ENCODE results near the gene FAM24B. TPM values are rescaled to one million over a fixed set of nuclear protein-coding genes. Genes with fewer than 3 reads are reported as not detected.

Gene FAM24B
- total and polyA plus RNA-seq, 2 experiments from 2014 or later = 6.5 to 14.5 TPM

DNA sequence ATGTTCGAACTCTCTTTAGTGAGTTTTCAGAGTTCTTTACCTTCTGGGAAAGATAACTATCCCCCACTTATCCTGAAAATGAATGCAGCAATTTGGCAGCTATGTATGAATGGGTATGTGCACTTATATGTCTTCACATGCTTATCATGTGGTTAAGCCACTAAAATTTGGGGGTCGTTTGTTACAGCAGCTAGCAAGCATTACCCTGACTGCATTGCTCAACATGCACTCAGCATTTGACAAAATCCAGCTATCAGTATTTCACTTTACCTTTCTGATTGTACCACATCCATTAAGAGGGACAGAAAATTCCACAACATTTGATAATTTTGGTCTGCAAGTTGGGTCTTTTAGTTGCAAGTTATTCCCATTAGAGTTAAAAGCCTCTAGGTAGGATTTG lies 43.5 kb downstream of the FAM24B start:
- Histone ChIP-seq H4K20me1 (replicated peaks; ENCODE audit: insufficient read depth) (no peaks in the 10 kb centered on the region), H3K4me3 (no peak overlapping the region), H3K4me1 (ENCODE audit: insufficient read depth) (no peaks in the 10 kb centered on the region), H3K4me2 (no peak overlapping the region), H2AFZ (no peak overlapping the region), H3K9me2 (ENCODE audit: insufficient read depth) (peaks cover 3% of the 10 kb centered on the region; the same call in 1 of the 2 replicates), H3K79me2 (replicated peaks; ENCODE audit: insufficient read depth) (no peaks in the 10 kb centered on the region), H3F3A (replicated peaks; ENCODE audit: low read depth) (no peaks in the 10 kb centered on the region), H3K27ac (ENCODE audit: low read depth) (no peak overlapping the region), H3K27me3 (ENCODE audit: insufficient read depth) (no peaks in the 10 kb centered on the region), H3K36me3 (ENCODE audit: insufficient read depth) (peaks cover 6% of the 10 kb centered on the region; the same call in 1 of the 2 replicates)
- TF ChIP-seq EZH2phosphoT487 (IDR thresholded peaks at IDR 0.05; ENCODE audit: unreplicated experiment) (no peak), CREB1 (CRISPR knock-in tag; IDR thresholded peaks at IDR 0.05; ENCODE audit: low read depth) (no peak), STAT1 (IDR thresholded peaks at IDR 0.05; ENCODE audit: unreplicated experiment) (no peak), ZNF331 (CRISPR knock-in tag; IDR thresholded peaks at IDR 0.05; ENCODE audit: low read depth) (no peak), NANOG (IDR thresholded peaks at IDR 0.05; ENCODE audit: borderline replicate concordance) (no peak), POLR2AphosphoS5 (IDR thresholded peaks at IDR 0.05; ENCODE audit: low read depth) (no peak), JUNB (IDR thresholded peaks at IDR 0.05; ENCODE audit: unreplicated experiment) (no peak), ZNF114 (CRISPR knock-in tag; IDR thresholded peaks at IDR 0.05) (no peak), EZH2 (IDR thresholded peaks at IDR 0.05; ENCODE audit: low read depth, unreplicated experiment) (no peak)
- TF ChIP-seq, protein P1, sequence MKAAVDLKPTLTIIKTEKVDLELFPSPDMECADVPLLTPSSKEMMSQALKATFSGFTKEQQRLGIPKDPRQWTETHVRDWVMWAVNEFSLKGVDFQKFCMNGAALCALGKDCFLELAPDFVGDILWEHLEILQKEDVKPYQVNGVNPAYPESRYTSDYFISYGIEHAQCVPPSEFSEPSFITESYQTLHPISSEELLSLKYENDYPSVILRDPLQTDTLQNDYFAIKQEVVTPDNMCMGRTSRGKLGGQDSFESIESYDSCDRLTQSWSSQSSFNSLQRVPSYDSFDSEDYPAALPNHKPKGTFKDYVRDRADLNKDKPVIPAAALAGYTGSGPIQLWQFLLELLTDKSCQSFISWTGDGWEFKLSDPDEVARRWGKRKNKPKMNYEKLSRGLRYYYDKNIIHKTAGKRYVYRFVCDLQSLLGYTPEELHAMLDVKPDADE (IDR thresholded peaks at IDR 0.05) = no peak
- TF ChIP-seq, protein P2, sequence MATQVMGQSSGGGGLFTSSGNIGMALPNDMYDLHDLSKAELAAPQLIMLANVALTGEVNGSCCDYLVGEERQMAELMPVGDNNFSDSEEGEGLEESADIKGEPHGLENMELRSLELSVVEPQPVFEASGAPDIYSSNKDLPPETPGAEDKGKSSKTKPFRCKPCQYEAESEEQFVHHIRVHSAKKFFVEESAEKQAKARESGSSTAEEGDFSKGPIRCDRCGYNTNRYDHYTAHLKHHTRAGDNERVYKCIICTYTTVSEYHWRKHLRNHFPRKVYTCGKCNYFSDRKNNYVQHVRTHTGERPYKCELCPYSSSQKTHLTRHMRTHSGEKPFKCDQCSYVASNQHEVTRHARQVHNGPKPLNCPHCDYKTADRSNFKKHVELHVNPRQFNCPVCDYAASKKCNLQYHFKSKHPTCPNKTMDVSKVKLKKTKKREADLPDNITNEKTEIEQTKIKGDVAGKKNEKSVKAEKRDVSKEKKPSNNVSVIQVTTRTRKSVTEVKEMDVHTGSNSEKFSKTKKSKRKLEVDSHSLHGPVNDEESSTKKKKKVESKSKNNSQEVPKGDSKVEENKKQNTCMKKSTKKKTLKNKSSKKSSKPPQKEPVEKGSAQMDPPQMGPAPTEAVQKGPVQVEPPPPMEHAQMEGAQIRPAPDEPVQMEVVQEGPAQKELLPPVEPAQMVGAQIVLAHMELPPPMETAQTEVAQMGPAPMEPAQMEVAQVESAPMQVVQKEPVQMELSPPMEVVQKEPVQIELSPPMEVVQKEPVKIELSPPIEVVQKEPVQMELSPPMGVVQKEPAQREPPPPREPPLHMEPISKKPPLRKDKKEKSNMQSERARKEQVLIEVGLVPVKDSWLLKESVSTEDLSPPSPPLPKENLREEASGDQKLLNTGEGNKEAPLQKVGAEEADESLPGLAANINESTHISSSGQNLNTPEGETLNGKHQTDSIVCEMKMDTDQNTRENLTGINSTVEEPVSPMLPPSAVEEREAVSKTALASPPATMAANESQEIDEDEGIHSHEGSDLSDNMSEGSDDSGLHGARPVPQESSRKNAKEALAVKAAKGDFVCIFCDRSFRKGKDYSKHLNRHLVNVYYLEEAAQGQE (IDR thresholded peaks at IDR 0.05; ENCODE audit: unreplicated experiment) = no peak
- TF ChIP-seq, protein P3, sequence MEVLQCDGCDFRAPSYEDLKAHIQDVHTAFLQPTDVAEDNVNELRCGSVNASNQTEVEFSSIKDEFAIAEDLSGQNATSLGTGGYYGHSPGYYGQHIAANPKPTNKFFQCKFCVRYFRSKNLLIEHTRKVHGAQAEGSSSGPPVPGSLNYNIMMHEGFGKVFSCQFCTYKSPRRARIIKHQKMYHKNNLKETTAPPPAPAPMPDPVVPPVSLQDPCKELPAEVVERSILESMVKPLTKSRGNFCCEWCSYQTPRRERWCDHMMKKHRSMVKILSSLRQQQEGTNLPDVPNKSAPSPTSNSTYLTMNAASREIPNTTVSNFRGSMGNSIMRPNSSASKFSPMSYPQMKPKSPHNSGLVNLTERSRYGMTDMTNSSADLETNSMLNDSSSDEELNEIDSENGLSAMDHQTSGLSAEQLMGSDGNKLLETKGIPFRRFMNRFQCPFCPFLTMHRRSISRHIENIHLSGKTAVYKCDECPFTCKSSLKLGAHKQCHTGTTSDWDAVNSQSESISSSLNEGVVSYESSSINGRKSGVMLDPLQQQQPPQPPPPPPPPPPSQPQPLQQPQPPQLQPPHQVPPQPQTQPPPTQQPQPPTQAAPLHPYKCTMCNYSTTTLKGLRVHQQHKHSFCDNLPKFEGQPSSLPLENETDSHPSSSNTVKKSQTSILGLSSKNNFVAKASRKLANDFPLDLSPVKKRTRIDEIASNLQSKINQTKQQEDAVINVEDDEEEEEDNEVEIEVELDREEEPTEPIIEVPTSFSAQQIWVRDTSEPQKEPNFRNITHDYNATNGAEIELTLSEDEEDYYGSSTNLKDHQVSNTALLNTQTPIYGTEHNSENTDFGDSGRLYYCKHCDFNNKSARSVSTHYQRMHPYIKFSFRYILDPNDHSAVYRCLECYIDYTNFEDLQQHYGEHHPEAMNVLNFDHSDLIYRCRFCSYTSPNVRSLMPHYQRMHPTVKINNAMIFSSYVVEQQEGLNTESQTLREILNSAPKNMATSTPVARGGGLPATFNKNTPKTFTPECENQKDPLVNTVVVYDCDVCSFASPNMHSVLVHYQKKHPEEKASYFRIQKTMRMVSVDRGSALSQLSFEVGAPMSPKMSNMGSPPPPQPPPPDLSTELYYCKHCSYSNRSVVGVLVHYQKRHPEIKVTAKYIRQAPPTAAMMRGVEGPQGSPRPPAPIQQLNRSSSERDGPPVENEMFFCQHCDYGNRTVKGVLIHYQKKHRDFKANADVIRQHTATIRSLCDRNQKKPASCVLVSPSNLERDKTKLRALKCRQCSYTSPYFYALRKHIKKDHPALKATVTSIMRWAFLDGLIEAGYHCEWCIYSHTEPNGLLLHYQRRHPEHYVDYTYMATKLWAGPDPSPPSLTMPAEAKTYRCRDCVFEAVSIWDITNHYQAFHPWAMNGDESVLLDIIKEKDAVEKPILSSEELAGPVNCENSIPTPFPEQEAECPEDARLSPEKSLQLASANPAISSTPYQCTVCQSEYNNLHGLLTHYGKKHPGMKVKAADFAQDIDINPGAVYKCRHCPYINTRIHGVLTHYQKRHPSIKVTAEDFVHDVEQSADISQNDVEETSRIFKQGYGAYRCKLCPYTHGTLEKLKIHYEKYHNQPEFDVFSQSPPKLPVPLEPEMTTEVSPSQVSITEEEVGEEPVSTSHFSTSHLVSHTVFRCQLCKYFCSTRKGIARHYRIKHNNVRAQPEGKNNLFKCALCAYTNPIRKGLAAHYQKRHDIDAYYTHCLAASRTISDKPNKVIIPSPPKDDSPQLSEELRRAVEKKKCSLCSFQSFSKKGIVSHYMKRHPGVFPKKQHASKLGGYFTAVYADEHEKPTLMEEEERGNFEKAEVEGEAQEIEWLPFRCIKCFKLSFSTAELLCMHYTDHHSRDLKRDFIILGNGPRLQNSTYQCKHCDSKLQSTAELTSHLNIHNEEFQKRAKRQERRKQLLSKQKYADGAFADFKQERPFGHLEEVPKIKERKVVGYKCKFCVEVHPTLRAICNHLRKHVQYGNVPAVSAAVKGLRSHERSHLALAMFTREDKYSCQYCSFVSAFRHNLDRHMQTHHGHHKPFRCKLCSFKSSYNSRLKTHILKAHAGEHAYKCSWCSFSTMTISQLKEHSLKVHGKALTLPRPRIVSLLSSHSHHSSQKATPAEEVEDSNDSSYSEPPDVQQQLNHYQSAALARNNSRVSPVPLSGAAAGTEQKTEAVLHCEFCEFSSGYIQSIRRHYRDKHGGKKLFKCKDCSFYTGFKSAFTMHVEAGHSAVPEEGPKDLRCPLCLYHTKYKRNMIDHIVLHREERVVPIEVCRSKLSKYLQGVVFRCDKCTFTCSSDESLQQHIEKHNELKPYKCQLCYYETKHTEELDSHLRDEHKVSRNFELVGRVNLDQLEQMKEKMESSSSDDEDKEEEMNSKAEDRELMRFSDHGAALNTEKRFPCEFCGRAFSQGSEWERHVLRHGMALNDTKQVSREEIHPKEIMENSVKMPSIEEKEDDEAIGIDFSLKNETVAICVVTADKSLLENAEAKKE (CRISPR knock-in tag; IDR thresholded peaks at IDR 0.05) = no peak
- TF ChIP-seq, protein P4, sequence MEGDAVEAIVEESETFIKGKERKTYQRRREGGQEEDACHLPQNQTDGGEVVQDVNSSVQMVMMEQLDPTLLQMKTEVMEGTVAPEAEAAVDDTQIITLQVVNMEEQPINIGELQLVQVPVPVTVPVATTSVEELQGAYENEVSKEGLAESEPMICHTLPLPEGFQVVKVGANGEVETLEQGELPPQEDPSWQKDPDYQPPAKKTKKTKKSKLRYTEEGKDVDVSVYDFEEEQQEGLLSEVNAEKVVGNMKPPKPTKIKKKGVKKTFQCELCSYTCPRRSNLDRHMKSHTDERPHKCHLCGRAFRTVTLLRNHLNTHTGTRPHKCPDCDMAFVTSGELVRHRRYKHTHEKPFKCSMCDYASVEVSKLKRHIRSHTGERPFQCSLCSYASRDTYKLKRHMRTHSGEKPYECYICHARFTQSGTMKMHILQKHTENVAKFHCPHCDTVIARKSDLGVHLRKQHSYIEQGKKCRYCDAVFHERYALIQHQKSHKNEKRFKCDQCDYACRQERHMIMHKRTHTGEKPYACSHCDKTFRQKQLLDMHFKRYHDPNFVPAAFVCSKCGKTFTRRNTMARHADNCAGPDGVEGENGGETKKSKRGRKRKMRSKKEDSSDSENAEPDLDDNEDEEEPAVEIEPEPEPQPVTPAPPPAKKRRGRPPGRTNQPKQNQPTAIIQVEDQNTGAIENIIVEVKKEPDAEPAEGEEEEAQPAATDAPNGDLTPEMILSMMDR (conservative IDR thresholded peaks at IDR 0.05; ENCODE audit: low read depth in 2 of 2) = no peak
- Mint-ChIP-seq H3K4me1 (no peaks in the 10 kb centered on the region), H3K36me3 (ENCODE audit: low read depth) (peaks cover 74% of the 10 kb centered on the region), H3K27ac (no peak overlapping the region), H3K4me3 (no peak overlapping the region), H3K27me3 (ENCODE audit: insufficient read depth, low read depth, poor library complexity) (peaks cover 2% of the 10 kb centered on the region), H3K9me3 (no peaks in the 10 kb centered on the region)
- DNase-seq (ENCODE audit: low spot score) = no peak
- ATAC-seq = no peak

Data from GM23338 (cell line).